Loucy (cell line): ENCODE measurements around the gene HIF1AN.

Source experiments
- H2AFZ ChIP-seq: fragments of 200-600 bp; sonication (generic); 2 replicates; pipeline ENCODE4 v1.6.0; 2016; ENCODE audit warnings: antibody characterized with exemption, mild to moderate bottlenecking, low read length, moderate library complexity
- H3F3A ChIP-seq: fragments of 200-600 bp; 2 replicates; pipeline ENCODE4 v1.6.0; 2016; ENCODE audit warnings: antibody characterized with exemption, low read depth, mild to moderate bottlenecking
- H3K27me3 ChIP-seq: fragments of 200-600 bp; sonication (generic); 2 replicates; pipeline ENCODE4 v1.6.1; 2014; ENCODE audit warnings: low read length, mild to moderate bottlenecking; ENCODE audit not compliant: insufficient read depth, poor library complexity, severe bottlenecking
- H3K36me3 ChIP-seq: fragments of 200-600 bp; sonication (generic); 2 replicates; pipeline ENCODE4 v1.6.1; 2016; ENCODE audit warnings: low read length; ENCODE audit not compliant: insufficient read depth
- H3K4me1 ChIP-seq: fragments of 200-600 bp; sonication (generic); 2 replicates; pipeline ENCODE4 v1.5.1; 2014; ENCODE audit warnings: low read length, mild to moderate bottlenecking; ENCODE audit not compliant: insufficient read depth, poor library complexity, severe bottlenecking
- H3K4me2 ChIP-seq: fragments of 200-600 bp; sonication (generic); 2 replicates; pipeline ENCODE4 v1.6.0; 2014; ENCODE audit warnings: antibody characterized with exemption, low read length, low read depth, mild to moderate bottlenecking; ENCODE audit not compliant: poor library complexity, severe bottlenecking
- H3K4me3 ChIP-seq: fragments of 200-600 bp; sonication (generic); 2 replicates; pipeline ENCODE4 v1.5.1; 2014; ENCODE audit warnings: low read length, mild to moderate bottlenecking, mixed read lengths; ENCODE audit not compliant: poor library complexity, severe bottlenecking
- H3K79me2 ChIP-seq: fragments of 200-600 bp; sonication (generic); 2 replicates; pipeline ENCODE4 v1.6.1; 2014; ENCODE audit warnings: low read length; ENCODE audit not compliant: insufficient read depth
- H3K9ac ChIP-seq: fragments of 200-600 bp; sonication (generic); 2 replicates; pipeline ENCODE4 v1.6.0; 2014; ENCODE audit warnings: mild to moderate bottlenecking, low read depth, low read length, moderate library complexity; ENCODE audit not compliant: poor library complexity, severe bottlenecking
- H3K9me2 ChIP-seq: fragments of 200-600 bp; sonication (generic); replicated peaks from 2 replicates; pipeline ENCODE4 v1.6.1; 2016; ENCODE audit warnings: low read depth, low read length, mixed read lengths
- H3K9me3 ChIP-seq: fragments of 200-600 bp; sonication (generic); 2 replicates; pipeline ENCODE4 v1.6.1; 2014; ENCODE audit warnings: mild to moderate bottlenecking, antibody characterized with exemption, low read length, low read depth; ENCODE audit not compliant: insufficient read depth
- H4K20me1 ChIP-seq: fragments of 200-600 bp; sonication (generic); 2 replicates; pipeline ENCODE4 v1.6.0; 2014; ENCODE audit warnings: antibody characterized with exemption, low read length, mild to moderate bottlenecking; ENCODE audit not compliant: insufficient read depth, poor library complexity, severe bottlenecking
- EZH2phosphoT487 ChIP-seq: fragments of 200-600 bp; IDR thresholded peaks from 2 replicates; pipeline ENCODE4 v1.6.1; 2018; ENCODE audit warnings: antibody characterized with exemption, mild to moderate bottlenecking, moderate library complexity, borderline replicate concordance
- TF ChIP-seq, protein P1 (sequence below): fragments of 200-600 bp; sonication (generic); conservative IDR thresholded peaks from 2 replicates; pipeline ENCODE4 v1.5.1; 2014; ENCODE audit warnings: mild to moderate bottlenecking, antibody characterized with exemption, low read length

HIF1AN gene

DNA sequence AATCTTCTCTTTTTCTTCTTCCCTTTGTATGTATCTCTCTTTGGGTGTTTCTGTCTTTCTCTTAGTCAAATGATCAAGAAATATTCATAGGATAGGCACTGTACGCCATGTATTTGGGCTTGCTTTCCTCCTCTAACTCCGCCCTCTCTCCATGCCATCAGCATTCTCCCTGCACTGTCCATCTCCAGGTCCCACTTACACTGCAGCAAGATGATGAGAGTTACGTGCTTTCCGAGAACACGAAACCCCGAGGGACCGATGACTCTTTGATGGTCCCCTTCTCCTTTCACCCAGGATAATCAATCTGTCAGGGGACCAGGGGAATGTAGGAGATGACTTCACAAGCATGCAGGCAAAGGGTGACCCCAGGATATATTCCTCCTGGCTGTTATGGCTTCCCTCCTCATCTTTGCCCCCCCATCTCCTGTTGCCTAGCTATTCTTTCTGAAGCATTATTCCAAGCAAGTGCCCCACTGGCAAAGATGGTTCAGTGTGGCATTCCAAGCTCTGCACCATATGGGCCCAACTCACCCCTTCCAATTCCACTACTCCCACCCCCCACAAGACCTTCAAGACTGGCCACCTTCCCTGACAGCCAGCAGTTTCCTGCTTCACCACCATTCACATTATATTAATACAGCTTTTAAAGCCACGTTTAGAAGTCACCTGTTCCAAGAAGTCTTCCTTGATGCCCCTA, 40.0 kb downstream of the HIF1AN start:
- H3K4me2 ChIP-seq = no peak overlapping the region
- H3F3A ChIP-seq = no peaks in the 10 kb centered on the region
- no peaks in the 10 kb centered on the region for H3K27me3 ChIP-seq
- H4K20me1 ChIP-seq = no peaks in the 10 kb centered on the region
- H3K9ac ChIP-seq = no peak overlapping the region
- H3K4me3 ChIP-seq = no peak overlapping the region
- no peaks in the 10 kb centered on the region for H3K79me2 ChIP-seq
- TF ChIP-seq, protein P1, sequence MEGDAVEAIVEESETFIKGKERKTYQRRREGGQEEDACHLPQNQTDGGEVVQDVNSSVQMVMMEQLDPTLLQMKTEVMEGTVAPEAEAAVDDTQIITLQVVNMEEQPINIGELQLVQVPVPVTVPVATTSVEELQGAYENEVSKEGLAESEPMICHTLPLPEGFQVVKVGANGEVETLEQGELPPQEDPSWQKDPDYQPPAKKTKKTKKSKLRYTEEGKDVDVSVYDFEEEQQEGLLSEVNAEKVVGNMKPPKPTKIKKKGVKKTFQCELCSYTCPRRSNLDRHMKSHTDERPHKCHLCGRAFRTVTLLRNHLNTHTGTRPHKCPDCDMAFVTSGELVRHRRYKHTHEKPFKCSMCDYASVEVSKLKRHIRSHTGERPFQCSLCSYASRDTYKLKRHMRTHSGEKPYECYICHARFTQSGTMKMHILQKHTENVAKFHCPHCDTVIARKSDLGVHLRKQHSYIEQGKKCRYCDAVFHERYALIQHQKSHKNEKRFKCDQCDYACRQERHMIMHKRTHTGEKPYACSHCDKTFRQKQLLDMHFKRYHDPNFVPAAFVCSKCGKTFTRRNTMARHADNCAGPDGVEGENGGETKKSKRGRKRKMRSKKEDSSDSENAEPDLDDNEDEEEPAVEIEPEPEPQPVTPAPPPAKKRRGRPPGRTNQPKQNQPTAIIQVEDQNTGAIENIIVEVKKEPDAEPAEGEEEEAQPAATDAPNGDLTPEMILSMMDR = no peak
- TF ChIP-seq EZH2phosphoT487 = no peak
- H3K9me2 ChIP-seq = no peaks in the 10 kb centered on the region
- no peaks in the 10 kb centered on the region for H3K9me3 ChIP-seq
- H3K4me1 ChIP-seq = no peaks in the 10 kb centered on the region
- H2AFZ ChIP-seq = no peak overlapping the region
- H3K36me3 ChIP-seq = no peaks in the 10 kb centered on the region

DNA sequence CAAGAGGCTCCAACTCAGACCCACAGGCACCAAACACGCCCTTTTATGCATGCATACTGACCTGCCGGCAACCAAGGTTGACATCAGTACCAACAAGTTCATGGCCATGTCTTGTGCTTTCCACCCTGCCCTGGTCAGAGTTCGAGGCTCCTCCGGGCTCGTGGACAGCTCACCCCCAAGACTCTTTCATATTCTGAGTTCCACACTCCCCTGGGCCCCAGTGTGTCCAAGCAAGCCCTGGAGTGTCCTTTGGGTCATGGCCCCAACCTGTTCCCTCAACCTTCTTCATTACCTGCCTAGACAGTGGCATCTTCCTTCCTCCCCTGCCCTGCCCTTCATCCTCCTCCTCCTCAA, 40.5 kb downstream of the HIF1AN start:
- Histone ChIP-seq H3K4me3 (no peak overlapping the region), H3K9me3 (no peaks in the 10 kb centered on the region), H3K36me3 (no peaks in the 10 kb centered on the region), H4K20me1 (no peaks in the 10 kb centered on the region), H2AFZ (no peak overlapping the region), H3K4me1 (no peaks in the 10 kb centered on the region), H3K27me3 (no peaks in the 10 kb centered on the region), H3K79me2 (no peaks in the 10 kb centered on the region), H3K9me2 (no peaks in the 10 kb centered on the region), H3F3A (no peaks in the 10 kb centered on the region), H3K9ac (no peak overlapping the region), H3K4me2 (no peak overlapping the region)
- TF ChIP-seq, protein P1 = no peak

DNA sequence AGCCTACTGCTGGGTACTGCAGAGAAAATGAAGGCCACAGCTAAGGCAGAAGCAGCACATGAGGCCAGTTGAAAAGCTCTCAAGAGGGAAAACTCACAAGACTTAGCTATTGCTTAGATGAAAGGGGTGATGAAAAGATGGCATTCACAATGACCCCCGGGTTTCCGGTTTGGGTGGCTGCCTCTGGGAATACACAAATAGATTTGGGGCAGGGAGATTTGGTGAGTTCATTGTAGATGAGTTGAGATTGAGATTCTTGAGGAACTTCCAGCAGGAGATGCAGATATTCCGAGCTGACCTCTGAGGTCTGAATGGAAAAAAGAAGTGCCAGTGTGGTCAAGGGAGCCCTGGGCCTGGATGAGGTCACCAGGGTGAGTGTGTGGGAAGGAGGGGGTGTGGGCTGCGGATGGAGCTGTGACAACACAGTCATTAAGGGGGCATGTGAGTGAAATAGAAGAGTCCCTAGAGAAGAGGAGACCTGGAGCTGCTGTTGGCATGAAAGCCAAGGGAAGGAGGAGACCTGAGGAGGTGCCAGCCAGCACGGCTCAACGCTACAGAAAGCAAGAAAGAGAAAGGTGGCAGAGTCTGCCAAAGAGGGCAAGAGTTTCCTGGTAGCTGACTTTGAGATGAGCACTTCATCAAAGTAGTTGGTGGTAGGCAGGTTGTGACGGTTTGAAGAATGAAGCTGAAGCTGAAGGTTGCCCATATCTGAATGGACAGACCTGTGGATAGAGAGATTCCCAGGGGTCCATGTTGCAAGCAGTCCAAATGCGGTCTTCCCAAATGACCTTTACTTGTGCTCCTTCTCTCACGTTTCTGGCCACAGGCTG, 43.7 kb downstream of the HIF1AN start:
- Histone ChIP-seq H3K4me2 (no peak overlapping the region), H3K36me3 (no peaks in the 10 kb centered on the region), H2AFZ (no peak overlapping the region), H3F3A (no peaks in the 10 kb centered on the region), H3K9ac (no peak overlapping the region), H4K20me1 (no peaks in the 10 kb centered on the region), H3K27me3 (no peaks in the 10 kb centered on the region), H3K4me3 (no peak overlapping the region), H3K79me2 (no peaks in the 10 kb centered on the region), H3K4me1 (no peaks in the 10 kb centered on the region), H3K9me3 (no peaks in the 10 kb centered on the region), H3K9me2 (no peaks in the 10 kb centered on the region)
- TF ChIP-seq, protein P1 = no peak
- TF ChIP-seq EZH2phosphoT487 = no peak
